ENCODE data around the gene BCL2L2.

BCL2L2 gene

DNA sequence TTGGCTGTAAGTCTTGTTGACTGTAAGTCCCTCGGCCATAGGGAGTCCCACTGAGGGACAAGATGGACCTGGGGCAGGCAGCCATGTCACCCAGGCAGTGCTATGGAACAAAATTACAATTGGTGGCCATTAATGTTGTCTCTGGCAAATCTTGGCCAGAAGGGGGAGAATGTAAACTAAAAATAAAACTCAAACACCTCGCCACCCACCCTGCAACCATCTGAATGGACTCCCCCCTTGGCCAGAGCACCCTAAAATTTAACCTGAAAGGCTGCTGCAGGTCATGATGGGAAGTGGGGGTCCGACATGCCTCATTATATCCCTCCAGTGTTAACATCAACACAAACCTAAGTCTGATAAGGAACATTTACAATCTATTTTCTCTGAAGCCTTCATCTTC lies 37.8 kb downstream of the BCL2L2 start:
- TF ChIP-seq CTCF (IDR thresholded peaks at IDR 0.05; ENCODE audit: insufficient read depth, low read length) (no peak), GABPA (IDR thresholded peaks at IDR 0.05; ENCODE audit: low read depth) (no peak), POLR2AphosphoS5 (IDR thresholded peaks at IDR 0.05; ENCODE audit: low read depth) (no peak), SPI1 (IDR thresholded peaks at IDR 0.05; ENCODE audit: borderline replicate concordance, low read depth) (no peak), REST (IDR thresholded peaks at IDR 0.05; ENCODE audit: insufficient replicate concordance, low read depth) (no peak)
- DNase-seq (ENCODE audit: low read depth in 1 of 2, low spot score in 1 of 2): no peak
- H3K27ac ChIP-seq (replicated peaks): no peak overlapping the region
- H3K4me3 ChIP-seq (replicated peaks; ENCODE audit: insufficient read depth, low read length): no peak overlapping the region
- H3K27me3 ChIP-seq (ENCODE audit: insufficient read depth, poor library complexity, severe bottlenecking): no peaks in the 10 kb centered on the region

- no peak for DNase-seq (ENCODE audit: low read depth in 1 of 2, low spot score in 1 of 2)
- no peak overlapping the region for H3K27ac ChIP-seq (replicated peaks)
- H3K4me3 ChIP-seq (replicated peaks; ENCODE audit: insufficient read depth, low read length): no peak overlapping the region
- peaks cover 4% of the 10 kb centered on the region for H3K27me3 ChIP-seq (ENCODE audit: insufficient read depth, poor library complexity, severe bottlenecking)
- TF ChIP-seq CTCF (IDR thresholded peaks at IDR 0.05; ENCODE audit: insufficient read depth, low read length): no peak
- no peak for TF ChIP-seq GABPA (IDR thresholded peaks at IDR 0.05; ENCODE audit: low read depth)
- no peak for TF ChIP-seq SPI1 (IDR thresholded peaks at IDR 0.05; ENCODE audit: borderline replicate concordance, low read depth)
- no peak for TF ChIP-seq POLR2AphosphoS5 (IDR thresholded peaks at IDR 0.05; ENCODE audit: low read depth)
- TF ChIP-seq REST (IDR thresholded peaks at IDR 0.05; ENCODE audit: insufficient replicate concordance, low read depth): no peak
Observed at GRCh38 chr14:23345987-23346692, 39.5 kb downstream of the BCL2L2 start.

GRCh38 chr14:23346693-23347405 lies 40.2 kb downstream of the BCL2L2 start:
- Histone ChIP-seq H3K4me3 (replicated peaks; ENCODE audit: insufficient read depth, low read length) (no peak overlapping the region), H3K27ac (replicated peaks) (no peak overlapping the region), H3K27me3 (ENCODE audit: insufficient read depth, poor library complexity, severe bottlenecking) (peaks cover 11% of the 10 kb centered on the region)
- DNase-seq (ENCODE audit: low read depth in 1 of 2, low spot score in 1 of 2): no peak
- TF ChIP-seq GABPA (IDR thresholded peaks at IDR 0.05; ENCODE audit: low read depth): no peak
- no peak for TF ChIP-seq REST (IDR thresholded peaks at IDR 0.05; ENCODE audit: insufficient replicate concordance, low read depth)
- no peak for TF ChIP-seq CTCF (IDR thresholded peaks at IDR 0.05; ENCODE audit: insufficient read depth, low read length)
- TF ChIP-seq SPI1 (IDR thresholded peaks at IDR 0.05; ENCODE audit: borderline replicate concordance, low read depth): no peak
- no peak for TF ChIP-seq POLR2AphosphoS5 (IDR thresholded peaks at IDR 0.05; ENCODE audit: low read depth)
